ENCODE measurements around the gene SHB. TPM values are rescaled to one million over a fixed set of nuclear protein-coding genes. Genes with fewer than 3 reads are reported as not detected.

Gene SHB
- total RNA-seq, 3 donors from 2014 or later, result 2.6 to 4.0 (median 3.4) TPM

- peaks cover 2% of the 10 kb centered on the region for H3K27me3 Mint-ChIP-seq (ENCODE audit: low read depth)
- H3K9me3 Mint-ChIP-seq, result no peaks in the 10 kb centered on the region
- H3K36me3 Mint-ChIP-seq (ENCODE audit: insufficient read depth), result no peaks in the 10 kb centered on the region
- no peak for DNase-seq
- H3K4me3 Mint-ChIP-seq, result no peak overlapping the region
- peaks cover 18% of the 10 kb centered on the region for H3K4me1 Mint-ChIP-seq (ENCODE audit: low read depth)
- ATAC-seq, result no peak
These were observed 72.2 kb downstream of the SHB start for GRCh38 chr9:37996819-37997217.

GRCh38 chr9:37995961-37996818 is 72.8 kb downstream of the SHB start:
- ATAC-seq, result no peak
- no peak for DNase-seq
- Mint-ChIP-seq H3K9me3 (no peaks in the 10 kb centered on the region), H3K4me3 (no peak overlapping the region), H3K27me3 (ENCODE audit: low read depth) (peaks cover 2% of the 10 kb centered on the region), H3K4me1 (ENCODE audit: low read depth) (peaks cover 15% of the 10 kb centered on the region), H3K36me3 (ENCODE audit: insufficient read depth) (no peaks in the 10 kb centered on the region)

- no peaks in the 10 kb centered on the region for H3K9me3 Mint-ChIP-seq
- peaks cover 15% of the 10 kb centered on the region for H3K4me1 Mint-ChIP-seq (ENCODE audit: low read depth)
- no peak overlapping the region for H3K4me3 Mint-ChIP-seq
- peaks cover 2% of the 10 kb centered on the region for H3K27me3 Mint-ChIP-seq (ENCODE audit: low read depth)
- peak in 1 of 2 donors; percentile 16 for ATAC-seq
- DNase-seq, result no peak
- H3K36me3 Mint-ChIP-seq (ENCODE audit: insufficient read depth), result no peaks in the 10 kb centered on the region
These were observed 73.7 kb downstream of the SHB start for GRCh38 chr9:37995348-37995737.

- no peaks in the 10 kb centered on the region for H3K9me3 Mint-ChIP-seq
- H3K4me3 Mint-ChIP-seq, result no peak overlapping the region
- DNase-seq (no peak), ATAC-seq (peak; percentile 56 to 67)
- H3K4me1 Mint-ChIP-seq (ENCODE audit: low read depth), result peaks cover 15% of the 10 kb centered on the region
- peaks cover 2% of the 10 kb centered on the region for H3K27me3 Mint-ChIP-seq (ENCODE audit: low read depth)
- H3K36me3 Mint-ChIP-seq (ENCODE audit: insufficient read depth), result no peaks in the 10 kb centered on the region
These were observed 74.2 kb downstream of the SHB start for GRCh38 chr9:37994639-37995347.

GRCh38 chr9:37992924-37993349 is 76.1 kb downstream of the SHB start:
- Mint-ChIP-seq H3K4me1 (ENCODE audit: low read depth) (peaks cover 15% of the 10 kb centered on the region), H3K36me3 (ENCODE audit: insufficient read depth) (no peaks in the 10 kb centered on the region), H3K9me3 (no peaks in the 10 kb centered on the region), H3K27me3 (ENCODE audit: low read depth) (peaks cover 2% of the 10 kb centered on the region), H3K4me3 (no peak overlapping the region)
- ATAC-seq (no peak), DNase-seq (no peak)

GRCh38 chr9:37990404-37991015 is 78.5 kb downstream of the SHB start:
- ATAC-seq, result no peak
- Mint-ChIP-seq H3K4me3 (no peak overlapping the region), H3K9me3 (no peaks in the 10 kb centered on the region), H3K4me1 (ENCODE audit: low read depth) (peaks cover 15% of the 10 kb centered on the region), H3K27me3 (ENCODE audit: low read depth) (peaks cover 2% of the 10 kb centered on the region), H3K36me3 (ENCODE audit: insufficient read depth) (no peaks in the 10 kb centered on the region)
- DNase-seq, result no peak

- peaks cover 10% of the 10 kb centered on the region for H3K4me1 Mint-ChIP-seq (ENCODE audit: low read depth)
- DNase-seq (no peak), ATAC-seq (no peak)
- H3K27me3 Mint-ChIP-seq (ENCODE audit: low read depth), result peaks cover 2% of the 10 kb centered on the region
- H3K36me3 Mint-ChIP-seq (ENCODE audit: insufficient read depth), result no peaks in the 10 kb centered on the region
- no peaks in the 10 kb centered on the region for H3K9me3 Mint-ChIP-seq
- no peak overlapping the region for H3K4me3 Mint-ChIP-seq
These were observed 79.3 kb downstream of the SHB start for GRCh38 chr9:37989701-37990100.

- no peaks in the 10 kb centered on the region for H3K36me3 Mint-ChIP-seq (ENCODE audit: insufficient read depth)
- H3K4me3 Mint-ChIP-seq, result no peak overlapping the region
- ATAC-seq, result no peak
- peaks cover 2% of the 10 kb centered on the region for H3K27me3 Mint-ChIP-seq (ENCODE audit: low read depth)
- H3K4me1 Mint-ChIP-seq (ENCODE audit: low read depth), result peaks cover 3% of the 10 kb centered on the region
- DNase-seq, result no peak
- H3K9me3 Mint-ChIP-seq, result no peaks in the 10 kb centered on the region
These were observed 80.4 kb downstream of the SHB start for GRCh38 chr9:37988602-37989001.

GRCh38 chr9:37988041-37988440 is 81.0 kb downstream of the SHB start:
- Mint-ChIP-seq H3K36me3 (ENCODE audit: insufficient read depth) (no peaks in the 10 kb centered on the region), H3K4me1 (ENCODE audit: low read depth) (peaks cover 2% of the 10 kb centered on the region), H3K9me3 (no peaks in the 10 kb centered on the region), H3K27me3 (ENCODE audit: low read depth) (peaks cover 1% of the 10 kb centered on the region), H3K4me3 (no peak overlapping the region)
- ATAC-seq (no peak), DNase-seq (no peak)

- Mint-ChIP-seq H3K36me3 (ENCODE audit: insufficient read depth) (no peaks in the 10 kb centered on the region), H3K4me3 (no peak overlapping the region), H3K4me1 (ENCODE audit: low read depth) (no peaks in the 10 kb centered on the region), H3K9me3 (no peaks in the 10 kb centered on the region), H3K27me3 (ENCODE audit: low read depth) (no peaks in the 10 kb centered on the region)
- no peak for DNase-seq
- no peak for ATAC-seq
These were observed 81.5 kb downstream of the SHB start for GRCh38 chr9:37987467-37987981.

GRCh38 chr9:37986771-37987258 is 82.2 kb downstream of the SHB start:
- no peaks in the 10 kb centered on the region for H3K36me3 Mint-ChIP-seq (ENCODE audit: insufficient read depth)
- ATAC-seq (no peak), DNase-seq (no peak)
- no peaks in the 10 kb centered on the region for H3K4me1 Mint-ChIP-seq (ENCODE audit: low read depth)
- no peaks in the 10 kb centered on the region for H3K9me3 Mint-ChIP-seq
- H3K4me3 Mint-ChIP-seq, result no peak overlapping the region
- H3K27me3 Mint-ChIP-seq (ENCODE audit: low read depth), result no peaks in the 10 kb centered on the region

GRCh38 chr9:37986001-37986400 is 83.0 kb downstream of the SHB start:
- H3K4me3 Mint-ChIP-seq, result no peak overlapping the region
- no peaks in the 10 kb centered on the region for H3K9me3 Mint-ChIP-seq
- no peaks in the 10 kb centered on the region for H3K36me3 Mint-ChIP-seq (ENCODE audit: insufficient read depth)
- DNase-seq, result no peak
- no peaks in the 10 kb centered on the region for H3K4me1 Mint-ChIP-seq (ENCODE audit: low read depth)
- ATAC-seq, result no peak
- H3K27me3 Mint-ChIP-seq (ENCODE audit: low read depth), result no peaks in the 10 kb centered on the region

GRCh38 chr9:37984672-37985611 is 84.1 kb downstream of the SHB start:
- no peaks in the 10 kb centered on the region for H3K9me3 Mint-ChIP-seq
- no peaks in the 10 kb centered on the region for H3K36me3 Mint-ChIP-seq (ENCODE audit: insufficient read depth)
- ATAC-seq (peak in 1 of 2 donors; percentile 30), DNase-seq (no peak)
- no peak overlapping the region for H3K4me3 Mint-ChIP-seq
- H3K27me3 Mint-ChIP-seq (ENCODE audit: low read depth), result no peaks in the 10 kb centered on the region
- no peaks in the 10 kb centered on the region for H3K4me1 Mint-ChIP-seq (ENCODE audit: low read depth)
